GM21367 (cell line): ENCODE measurements around the gene PEPD.

ENCODE experiments used
- ATAC-seq: cut with Tn5 transposase; IDR thresholded peaks from one replicate; pipeline ENCODE4 v1.9.1; 2021; ENCODE audit not compliant: unreplicated experiment

The PEPD gene

GRCh38 chr19:33461256-33462111 lies 60.1 kb downstream of the PEPD start:
- ATAC-seq: no peak

GRCh38 chr19:33460221-33460908 lies 61.2 kb downstream of the PEPD start:
- ATAC-seq: no peak

- ATAC-seq: no peak
Observed at GRCh38 chr19:33459222-33460090, 62.1 kb downstream of the PEPD start.

- ATAC-seq: no peak
Observed at GRCh38 chr19:33458807-33459206, 62.8 kb downstream of the PEPD start.

- no peak for ATAC-seq
Observed at GRCh38 chr19:33458171-33458633, 63.4 kb downstream of the PEPD start.

- ATAC-seq: no peak
Observed at GRCh38 chr19:33456845-33457220, 64.8 kb downstream of the PEPD start.

GRCh38 chr19:33456076-33456844 lies 65.3 kb downstream of the PEPD start:
- no peak for ATAC-seq

- ATAC-seq: no peak
Observed at GRCh38 chr19:33453265-33453664, 68.3 kb downstream of the PEPD start.

- no peak for ATAC-seq
Observed at GRCh38 chr19:33450689-33451088, 70.9 kb downstream of the PEPD start.

GRCh38 chr19:33449799-33450198 lies 71.8 kb downstream of the PEPD start:
- ATAC-seq: no peak

GRCh38 chr19:33448159-33448516 lies 73.5 kb downstream of the PEPD start:
- ATAC-seq: no peak

GRCh38 chr19:33447336-33448158 lies 74.0 kb downstream of the PEPD start:
- no peak for ATAC-seq

GRCh38 chr19:33446330-33447293 lies 75.0 kb downstream of the PEPD start:
- ATAC-seq: no peak

GRCh38 chr19:33445442-33446329 lies 75.9 kb downstream of the PEPD start:
- no peak for ATAC-seq

GRCh38 chr19:33444562-33445441 lies 76.8 kb downstream of the PEPD start:
- no peak for ATAC-seq

GRCh38 chr19:33443638-33444561 lies 77.7 kb downstream of the PEPD start:
- ATAC-seq: no peak
